ENCODE measurements around the gene GSAP. TPM values are rescaled to one million over a fixed set of nuclear protein-coding genes. Genes with fewer than 3 reads are reported as not detected.

Gene GSAP
- total RNA-seq, 2 donors from 2014 or later = 3.7 to 7.7 TPM

DNA sequence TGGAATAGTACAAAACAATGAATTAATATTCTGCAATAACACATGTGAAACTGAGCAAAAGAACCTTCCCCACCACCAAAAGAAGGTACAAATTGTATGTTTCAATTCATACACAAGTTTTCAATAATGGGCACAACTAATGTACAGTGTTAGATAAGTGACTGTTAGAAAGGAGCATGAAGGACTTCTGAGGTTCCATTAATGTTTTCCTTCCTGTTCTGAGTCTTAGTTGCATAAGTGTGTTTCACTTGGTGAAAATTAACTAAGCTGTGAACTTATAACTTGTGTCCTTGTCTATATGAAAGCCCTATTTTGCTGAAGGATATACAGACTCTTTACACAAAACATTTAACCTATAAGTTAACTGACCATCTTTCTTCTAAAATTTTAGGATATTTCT, 8.2 kb downstream of the GSAP start:
- Histone ChIP-seq H3K36me3 (no peaks in the 10 kb centered on the region), H3K27ac (no peak overlapping the region), H3K9ac (ENCODE audit: low read depth in 2 of 2, low read length in 2 of 2) (no peak overlapping the region), H3K9me3 (no peaks in the 10 kb centered on the region), H3K27me3 (no peaks in the 10 kb centered on the region), H3K4me1 (no peaks in the 10 kb centered on the region), H3K4me3 (no peak overlapping the region)
- intact Hi-C loops (cut with DNase I) = no loop called here
- TF ChIP-seq, protein P1, sequence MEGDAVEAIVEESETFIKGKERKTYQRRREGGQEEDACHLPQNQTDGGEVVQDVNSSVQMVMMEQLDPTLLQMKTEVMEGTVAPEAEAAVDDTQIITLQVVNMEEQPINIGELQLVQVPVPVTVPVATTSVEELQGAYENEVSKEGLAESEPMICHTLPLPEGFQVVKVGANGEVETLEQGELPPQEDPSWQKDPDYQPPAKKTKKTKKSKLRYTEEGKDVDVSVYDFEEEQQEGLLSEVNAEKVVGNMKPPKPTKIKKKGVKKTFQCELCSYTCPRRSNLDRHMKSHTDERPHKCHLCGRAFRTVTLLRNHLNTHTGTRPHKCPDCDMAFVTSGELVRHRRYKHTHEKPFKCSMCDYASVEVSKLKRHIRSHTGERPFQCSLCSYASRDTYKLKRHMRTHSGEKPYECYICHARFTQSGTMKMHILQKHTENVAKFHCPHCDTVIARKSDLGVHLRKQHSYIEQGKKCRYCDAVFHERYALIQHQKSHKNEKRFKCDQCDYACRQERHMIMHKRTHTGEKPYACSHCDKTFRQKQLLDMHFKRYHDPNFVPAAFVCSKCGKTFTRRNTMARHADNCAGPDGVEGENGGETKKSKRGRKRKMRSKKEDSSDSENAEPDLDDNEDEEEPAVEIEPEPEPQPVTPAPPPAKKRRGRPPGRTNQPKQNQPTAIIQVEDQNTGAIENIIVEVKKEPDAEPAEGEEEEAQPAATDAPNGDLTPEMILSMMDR (IDR thresholded peaks at IDR 0.05) = no peak
- DNase-seq = no peak

DNA sequence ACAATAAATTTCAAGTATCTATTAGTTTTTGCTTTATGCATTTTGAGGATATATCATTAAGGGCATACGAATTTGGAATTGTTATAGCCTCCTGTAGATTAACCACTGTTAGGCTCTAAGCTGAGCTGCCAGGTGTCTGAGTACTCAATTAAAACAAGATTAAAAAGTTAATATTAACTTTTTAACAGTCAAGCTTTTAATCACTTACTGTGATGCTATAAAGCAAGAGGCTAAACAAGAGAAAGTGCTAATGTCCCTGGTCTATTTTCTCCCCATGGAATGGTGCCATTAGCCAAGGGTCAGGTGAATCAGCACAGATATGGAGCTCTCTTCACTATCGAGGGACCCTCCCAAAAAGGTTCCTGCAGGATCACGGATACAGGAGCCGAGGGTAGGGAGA, 9.7 kb downstream of the GSAP start:
- TF ChIP-seq, protein P1 (IDR thresholded peaks at IDR 0.05) = no peak
- Histone ChIP-seq H3K36me3 (no peaks in the 10 kb centered on the region), H3K27me3 (no peaks in the 10 kb centered on the region), H3K9ac (ENCODE audit: low read depth in 2 of 2, low read length in 2 of 2) (no peak overlapping the region), H3K4me3 (no peak overlapping the region), H3K4me1 (no peaks in the 10 kb centered on the region), H3K9me3 (no peaks in the 10 kb centered on the region), H3K27ac (no peak overlapping the region)
- DNase-seq = no peak
- intact Hi-C loops (cut with DNase I) = no loop called here

DNA sequence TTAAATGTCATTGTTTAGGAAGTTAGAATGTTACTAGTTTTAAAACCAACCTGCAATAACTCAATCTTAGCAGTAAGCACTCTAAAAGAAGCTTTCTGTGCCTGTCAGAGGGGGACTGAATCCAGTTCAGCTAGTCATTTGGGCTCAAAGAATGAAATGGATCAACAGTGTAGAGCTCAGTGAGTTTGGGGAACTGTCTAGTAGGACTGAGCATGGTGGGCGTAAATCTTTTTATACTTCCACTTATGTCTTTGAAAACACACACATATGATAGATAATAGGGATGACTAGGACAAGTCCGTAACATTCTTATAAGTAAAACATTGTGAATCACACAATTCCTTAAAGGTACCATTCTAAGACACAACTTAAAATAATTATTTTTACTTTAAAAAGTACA, 11.5 kb downstream of the GSAP start:
- Histone ChIP-seq H3K4me3 (no peak overlapping the region), H3K27me3 (no peaks in the 10 kb centered on the region), H3K4me1 (no peaks in the 10 kb centered on the region), H3K9ac (ENCODE audit: low read depth in 2 of 2, low read length in 2 of 2) (no peak overlapping the region), H3K36me3 (no peaks in the 10 kb centered on the region), H3K9me3 (no peaks in the 10 kb centered on the region), H3K27ac (no peak overlapping the region)
- no peak for DNase-seq
- intact Hi-C loops (cut with DNase I) = no loop called here
- TF ChIP-seq, protein P1 (IDR thresholded peaks at IDR 0.05) = no peak

DNA sequence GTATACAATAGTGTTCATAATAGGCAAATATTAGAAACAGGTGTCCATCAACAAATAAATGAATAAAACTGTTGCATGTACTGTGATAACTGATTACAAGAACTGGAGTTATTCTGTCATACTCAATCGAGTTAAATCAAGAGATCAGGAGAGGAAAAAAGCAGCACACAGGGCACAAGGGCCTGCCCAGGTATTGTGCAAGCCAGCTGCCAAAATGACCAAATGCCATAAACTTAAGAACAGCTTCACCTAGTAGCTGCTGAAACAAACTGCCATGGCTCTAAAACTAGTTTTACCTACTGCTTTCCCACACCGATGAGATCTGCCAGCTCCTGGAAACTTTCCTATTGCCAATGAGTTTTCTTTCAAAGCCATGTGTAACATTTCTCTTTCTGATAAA, 12.2 kb downstream of the GSAP start:
- Histone ChIP-seq H3K4me3 (no peak overlapping the region), H3K27ac (no peak overlapping the region), H3K27me3 (no peaks in the 10 kb centered on the region), H3K36me3 (no peaks in the 10 kb centered on the region), H3K4me1 (no peaks in the 10 kb centered on the region), H3K9me3 (no peaks in the 10 kb centered on the region), H3K9ac (ENCODE audit: low read depth in 2 of 2, low read length in 2 of 2) (no peak overlapping the region)
- TF ChIP-seq, protein P1 (IDR thresholded peaks at IDR 0.05) = no peak
- intact Hi-C loops (cut with DNase I) = no loop called here
- DNase-seq = no peak

DNA sequence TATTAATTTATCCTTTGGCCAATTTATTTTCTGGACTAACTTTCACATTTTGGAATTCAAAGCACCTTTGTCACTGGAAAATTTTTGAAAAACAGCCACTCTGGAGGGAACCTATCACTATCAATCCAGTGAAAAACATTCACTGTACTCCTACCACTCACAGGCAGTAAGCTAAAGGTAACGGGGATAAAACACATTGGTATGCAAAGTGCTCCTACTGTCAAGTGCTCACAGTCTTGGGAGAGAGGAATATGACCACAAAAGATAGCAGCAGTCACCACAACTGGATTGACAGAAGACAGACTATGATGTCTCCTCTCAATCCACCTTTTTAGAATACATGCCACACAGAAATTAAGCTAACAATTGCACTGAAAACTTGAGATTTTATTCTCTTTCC, 13.3 kb downstream of the GSAP start:
- TF ChIP-seq, protein P1 (IDR thresholded peaks at IDR 0.05) = no peak
- Histone ChIP-seq H3K27me3 (no peaks in the 10 kb centered on the region), H3K27ac (no peak overlapping the region), H3K4me1 (no peaks in the 10 kb centered on the region), H3K9me3 (no peaks in the 10 kb centered on the region), H3K4me3 (no peak overlapping the region), H3K36me3 (no peaks in the 10 kb centered on the region), H3K9ac (ENCODE audit: low read depth in 2 of 2, low read length in 2 of 2) (no peak overlapping the region)
- DNase-seq = no peak
- intact Hi-C loops (cut with DNase I) = no loop called here

DNA sequence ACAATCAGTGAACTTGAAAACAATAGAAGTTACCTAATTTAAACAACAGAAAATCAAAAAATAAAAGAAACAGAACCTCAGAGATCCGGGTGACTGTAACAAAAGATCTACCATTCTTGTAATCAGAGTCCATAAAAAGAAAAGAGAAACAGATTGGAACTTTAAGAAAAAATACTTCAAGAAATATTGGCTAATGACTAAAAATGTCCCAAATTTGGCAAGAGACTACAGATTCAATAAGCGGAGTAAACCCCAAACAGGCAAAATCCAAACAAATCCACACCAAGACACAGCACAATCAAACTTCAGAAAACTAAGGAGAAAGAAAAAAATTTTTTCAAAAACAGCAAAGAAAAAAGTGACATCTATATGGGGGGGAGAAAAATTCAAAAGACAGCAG, 15.1 kb downstream of the GSAP start:
- Histone ChIP-seq H3K9me3 (no peaks in the 10 kb centered on the region), H3K4me3 (no peak overlapping the region), H3K27ac (no peak overlapping the region), H3K27me3 (no peaks in the 10 kb centered on the region), H3K9ac (ENCODE audit: low read depth in 2 of 2, low read length in 2 of 2) (no peak overlapping the region), H3K4me1 (no peaks in the 10 kb centered on the region), H3K36me3 (no peaks in the 10 kb centered on the region)
- TF ChIP-seq, protein P1 (IDR thresholded peaks at IDR 0.05) = no peak
- no peak for DNase-seq
- intact Hi-C loops (cut with DNase I) = no loop called here

Data from colonic mucosa (tissue), 4 donors.